Measurements from ENCODE around the gene SLC12A8. TPM values are rescaled to one million over a fixed set of nuclear protein-coding genes. Genes with fewer than 3 reads are reported as not detected.

SLC12A8 gene
- total and polyA plus RNA-seq, 9 of the 15 experiments (the other 6 are each of a cell fraction or from before 2014, with no cell fraction given) = 0.04 to 0.33 (median 0.09) TPM; not detected in 4

DNA sequence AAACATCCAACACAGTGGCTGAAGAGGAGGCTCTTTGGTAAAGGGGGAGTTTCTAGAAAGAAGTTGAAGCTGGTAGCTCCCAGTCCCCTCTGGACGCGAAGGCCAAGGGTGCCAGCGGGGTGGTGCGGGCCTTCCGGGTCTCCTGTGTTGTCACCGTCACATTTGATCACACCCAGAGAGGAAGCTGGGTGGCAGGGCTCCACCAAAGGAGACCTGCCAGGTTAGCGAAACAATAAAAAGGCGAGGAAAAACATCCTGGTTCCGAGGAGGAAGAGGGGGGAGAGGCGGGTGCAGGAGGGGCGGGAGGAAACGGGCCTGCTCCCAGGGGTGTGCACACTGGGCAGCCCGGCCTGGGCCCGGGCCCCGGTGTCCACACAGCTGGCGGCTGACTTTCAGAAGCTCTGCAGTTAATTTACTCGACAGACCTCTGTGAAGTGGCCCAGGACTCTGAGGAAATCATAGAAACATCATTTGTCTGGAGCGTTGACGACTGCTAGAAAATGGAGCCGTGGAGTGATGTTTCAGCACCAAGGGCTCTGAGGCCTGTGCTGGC is 168.9 kb downstream of the SLC12A8 start:
- Histone ChIP-seq H3K4me2 (ENCODE audit: insufficient read depth, low read length) (no peak overlapping the region), H3K4me1 (replicated peaks in 1 of 2; ENCODE audit: control insufficient read depth in 2 of 2, insufficient read depth in 2 of 2, low read length in 2 of 2) (no peaks in the 10 kb centered on the region), H3K79me2 (ENCODE audit: control insufficient read depth, insufficient read depth, low read length) (no peaks in the 10 kb centered on the region), H3K4me3 (no peak overlapping the region), H3K9ac (ENCODE audit: insufficient read depth in 1 of 2, low read depth in 2 of 2, low read length in 2 of 2) (no peak overlapping the region), H3K36me3 (ENCODE audit: control insufficient read depth, insufficient read depth, low read length) (no peaks in the 10 kb centered on the region), H4K20me1 (replicated peaks; ENCODE audit: control insufficient read depth, insufficient read depth, low read length) (no peaks in the 10 kb centered on the region), H3K27ac (ENCODE audit: extremely low read depth, low read depth, low read length) (no peak overlapping the region), H3K27me3 (ENCODE audit: control insufficient read depth in 2 of 2, insufficient read depth in 2 of 2, low read length in 2 of 2) (peaks cover 0 to 22% of the 10 kb centered on the region in 2 experiments; a peak in 3 of 5 replicates), H3K9me1 (ENCODE audit: control insufficient read depth, insufficient read depth, low read length) (no peaks in the 10 kb centered on the region), H3K9me3 (replicated peaks; ENCODE audit: control insufficient read depth, insufficient read depth, low read depth, low read length) (no peaks in the 10 kb centered on the region), H2AFZ (ENCODE audit: low read depth, low read length) (no peak overlapping the region)
- ATAC-seq (no peak), DNase-seq (ENCODE audit: extremely low read depth in 1 of 4, low spot score in 3 of 4) (no peak), FAIRE-seq (no peak)
- intact Hi-C loops (cut with micrococcal nuclease) (no loop called here), in situ Hi-C loops (cut with MboI) (no loop called here)
- ChIA-PET CTCF (ENCODE audit: low intra/inter-chr PET ratio) (no interaction called here), POLR2A (interaction anchor here (0.6 kb wide), 1 partner anchor 116 kb away, joined by 3 read pairs; no protein-coding TSS in a partner anchor)
- no TSS peak for BruUV-seq (replicated peaks)
- 3% methylated on average over 8 of the region's 20 CpGs for WGBS (ENCODE audit: insufficient coverage, low coverage, missing lambda C conversion rate)
- TF ChIP-seq TAL1 (IDR thresholded peaks at IDR 0.05) (no peak), KAT2B (IDR thresholded peaks at IDR 0.05; ENCODE audit: low read depth, low read length) (no peak), MBD2 (IDR thresholded peaks at IDR 0.05; ENCODE audit: borderline replicate concordance, low read depth) (no peak), NCOA6 (IDR thresholded peaks at IDR 0.05) (no peak), MECOM (CRISPR knock-in tag; IDR thresholded peaks at IDR 0.05) (no peak), TSC22D4 (tag; IDR thresholded peaks at IDR 0.05) (no peak), MAFK (IDR thresholded peaks at IDR 0.05; ENCODE audit: low read length) (no peak), POLR2AphosphoS5 (IDR thresholded peaks at IDR 0.05; ENCODE audit: control insufficient read depth, insufficient read depth, low read depth, low read length) (no peak), KDM5B (IDR thresholded peaks at IDR 0.05; ENCODE audit: insufficient replicate concordance, low read depth, low read length) (no peak), ZSCAN29 (IDR thresholded peaks at IDR 0.05) (no peak)
- TF ChIP-seq, protein P1, sequence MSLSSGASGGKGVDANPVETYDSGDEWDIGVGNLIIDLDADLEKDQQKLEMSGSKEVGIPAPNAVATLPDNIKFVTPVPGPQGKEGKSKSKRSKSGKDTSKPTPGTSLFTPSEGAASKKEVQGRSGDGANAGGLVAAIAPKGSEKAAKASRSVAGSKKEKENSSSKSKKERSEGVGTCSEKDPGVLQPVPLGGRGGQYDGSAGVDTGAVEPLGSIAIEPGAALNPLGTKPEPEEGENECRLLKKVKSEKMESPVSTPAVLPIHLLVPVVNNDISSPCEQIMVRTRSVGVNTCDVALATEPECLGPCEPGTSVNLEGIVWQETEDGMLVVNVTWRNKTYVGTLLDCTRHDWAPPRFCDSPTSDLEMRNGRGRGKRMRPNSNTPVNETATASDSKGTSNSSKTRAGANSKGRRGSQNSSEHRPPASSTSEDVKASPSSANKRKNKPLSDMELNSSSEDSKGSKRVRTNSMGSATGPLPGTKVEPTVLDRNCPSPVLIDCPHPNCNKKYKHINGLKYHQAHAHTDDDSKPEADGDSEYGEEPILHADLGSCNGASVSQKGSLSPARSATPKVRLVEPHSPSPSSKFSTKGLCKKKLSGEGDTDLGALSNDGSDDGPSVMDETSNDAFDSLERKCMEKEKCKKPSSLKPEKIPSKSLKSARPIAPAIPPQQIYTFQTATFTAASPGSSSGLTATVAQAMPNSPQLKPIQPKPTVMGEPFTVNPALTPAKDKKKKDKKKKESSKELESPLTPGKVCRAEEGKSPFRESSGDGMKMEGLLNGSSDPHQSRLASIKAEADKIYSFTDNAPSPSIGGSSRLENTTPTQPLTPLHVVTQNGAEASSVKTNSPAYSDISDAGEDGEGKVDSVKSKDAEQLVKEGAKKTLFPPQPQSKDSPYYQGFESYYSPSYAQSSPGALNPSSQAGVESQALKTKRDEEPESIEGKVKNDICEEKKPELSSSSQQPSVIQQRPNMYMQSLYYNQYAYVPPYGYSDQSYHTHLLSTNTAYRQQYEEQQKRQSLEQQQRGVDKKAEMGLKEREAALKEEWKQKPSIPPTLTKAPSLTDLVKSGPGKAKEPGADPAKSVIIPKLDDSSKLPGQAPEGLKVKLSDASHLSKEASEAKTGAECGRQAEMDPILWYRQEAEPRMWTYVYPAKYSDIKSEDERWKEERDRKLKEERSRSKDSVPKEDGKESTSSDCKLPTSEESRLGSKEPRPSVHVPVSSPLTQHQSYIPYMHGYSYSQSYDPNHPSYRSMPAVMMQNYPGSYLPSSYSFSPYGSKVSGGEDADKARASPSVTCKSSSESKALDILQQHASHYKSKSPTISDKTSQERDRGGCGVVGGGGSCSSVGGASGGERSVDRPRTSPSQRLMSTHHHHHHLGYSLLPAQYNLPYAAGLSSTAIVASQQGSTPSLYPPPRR (CRISPR knock-in tag; IDR thresholded peaks at IDR 0.05; ENCODE audit: borderline replicate concordance) = no peak
- TF ChIP-seq, protein P2, sequence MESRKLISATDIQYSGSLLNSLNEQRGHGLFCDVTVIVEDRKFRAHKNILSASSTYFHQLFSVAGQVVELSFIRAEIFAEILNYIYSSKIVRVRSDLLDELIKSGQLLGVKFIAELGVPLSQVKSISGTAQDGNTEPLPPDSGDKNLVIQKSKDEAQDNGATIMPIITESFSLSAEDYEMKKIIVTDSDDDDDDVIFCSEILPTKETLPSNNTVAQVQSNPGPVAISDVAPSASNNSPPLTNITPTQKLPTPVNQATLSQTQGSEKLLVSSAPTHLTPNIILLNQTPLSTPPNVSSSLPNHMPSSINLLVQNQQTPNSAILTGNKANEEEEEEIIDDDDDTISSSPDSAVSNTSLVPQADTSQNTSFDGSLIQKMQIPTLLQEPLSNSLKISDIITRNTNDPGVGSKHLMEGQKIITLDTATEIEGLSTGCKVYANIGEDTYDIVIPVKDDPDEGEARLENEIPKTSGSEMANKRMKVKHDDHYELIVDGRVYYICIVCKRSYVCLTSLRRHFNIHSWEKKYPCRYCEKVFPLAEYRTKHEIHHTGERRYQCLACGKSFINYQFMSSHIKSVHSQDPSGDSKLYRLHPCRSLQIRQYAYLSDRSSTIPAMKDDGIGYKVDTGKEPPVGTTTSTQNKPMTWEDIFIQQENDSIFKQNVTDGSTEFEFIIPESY (CRISPR knock-in tag; IDR thresholded peaks at IDR 0.05) = no peak
- TF ChIP-seq, protein P3, sequence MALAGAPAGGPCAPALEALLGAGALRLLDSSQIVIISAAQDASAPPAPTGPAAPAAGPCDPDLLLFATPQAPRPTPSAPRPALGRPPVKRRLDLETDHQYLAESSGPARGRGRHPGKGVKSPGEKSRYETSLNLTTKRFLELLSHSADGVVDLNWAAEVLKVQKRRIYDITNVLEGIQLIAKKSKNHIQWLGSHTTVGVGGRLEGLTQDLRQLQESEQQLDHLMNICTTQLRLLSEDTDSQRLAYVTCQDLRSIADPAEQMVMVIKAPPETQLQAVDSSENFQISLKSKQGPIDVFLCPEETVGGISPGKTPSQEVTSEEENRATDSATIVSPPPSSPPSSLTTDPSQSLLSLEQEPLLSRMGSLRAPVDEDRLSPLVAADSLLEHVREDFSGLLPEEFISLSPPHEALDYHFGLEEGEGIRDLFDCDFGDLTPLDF (CRISPR knock-in tag; IDR thresholded peaks at IDR 0.05) = no peak
- TF ChIP-seq, protein P4, sequence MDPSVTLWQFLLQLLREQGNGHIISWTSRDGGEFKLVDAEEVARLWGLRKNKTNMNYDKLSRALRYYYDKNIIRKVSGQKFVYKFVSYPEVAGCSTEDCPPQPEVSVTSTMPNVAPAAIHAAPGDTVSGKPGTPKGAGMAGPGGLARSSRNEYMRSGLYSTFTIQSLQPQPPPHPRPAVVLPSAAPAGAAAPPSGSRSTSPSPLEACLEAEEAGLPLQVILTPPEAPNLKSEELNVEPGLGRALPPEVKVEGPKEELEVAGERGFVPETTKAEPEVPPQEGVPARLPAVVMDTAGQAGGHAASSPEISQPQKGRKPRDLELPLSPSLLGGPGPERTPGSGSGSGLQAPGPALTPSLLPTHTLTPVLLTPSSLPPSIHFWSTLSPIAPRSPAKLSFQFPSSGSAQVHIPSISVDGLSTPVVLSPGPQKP (CRISPR knock-in tag; IDR thresholded peaks at IDR 0.05) = no peak
